Measurements from ENCODE around the gene LPAR4.
A peak's percentile ranks its signal among the peaks of the same experiment; 100 is the strongest.
"Not testable (repeated sequence)": the region's sequence is repeated elsewhere in the genome, so short reads cannot be mapped to it uniquely, and the experiment has no call there.

LPAR4 gene, protein sequence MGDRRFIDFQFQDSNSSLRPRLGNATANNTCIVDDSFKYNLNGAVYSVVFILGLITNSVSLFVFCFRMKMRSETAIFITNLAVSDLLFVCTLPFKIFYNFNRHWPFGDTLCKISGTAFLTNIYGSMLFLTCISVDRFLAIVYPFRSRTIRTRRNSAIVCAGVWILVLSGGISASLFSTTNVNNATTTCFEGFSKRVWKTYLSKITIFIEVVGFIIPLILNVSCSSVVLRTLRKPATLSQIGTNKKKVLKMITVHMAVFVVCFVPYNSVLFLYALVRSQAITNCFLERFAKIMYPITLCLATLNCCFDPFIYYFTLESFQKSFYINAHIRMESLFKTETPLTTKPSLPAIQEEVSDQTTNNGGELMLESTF

DNA sequence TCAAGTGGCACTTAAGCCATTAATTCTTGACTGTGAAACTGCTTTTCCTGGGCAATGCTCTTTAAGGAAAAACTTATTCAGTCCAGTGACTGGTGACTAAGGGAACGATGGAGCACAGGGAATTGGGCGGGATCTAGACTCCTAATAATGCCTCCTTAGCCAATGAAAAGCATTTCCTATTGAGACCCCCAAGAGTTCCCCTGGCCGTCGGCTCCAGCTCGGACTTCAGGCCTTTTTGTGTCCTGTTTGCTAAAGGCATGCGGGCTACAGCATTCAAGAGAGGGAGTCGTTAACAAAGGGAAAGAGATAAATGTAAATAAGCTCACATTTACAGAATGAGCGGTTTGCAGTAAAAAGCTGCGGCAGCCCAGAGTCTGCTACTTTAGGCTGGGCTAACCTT is at the start of gene LPAR4:
LPAR4 (plus strand) TSS at position 232 of the 400 bp plus-strand sequence. CDS start 7,150 bp downstream, outside the sequence.
- DNase-seq (ENCODE audit: low spot score): no peak

DNA sequence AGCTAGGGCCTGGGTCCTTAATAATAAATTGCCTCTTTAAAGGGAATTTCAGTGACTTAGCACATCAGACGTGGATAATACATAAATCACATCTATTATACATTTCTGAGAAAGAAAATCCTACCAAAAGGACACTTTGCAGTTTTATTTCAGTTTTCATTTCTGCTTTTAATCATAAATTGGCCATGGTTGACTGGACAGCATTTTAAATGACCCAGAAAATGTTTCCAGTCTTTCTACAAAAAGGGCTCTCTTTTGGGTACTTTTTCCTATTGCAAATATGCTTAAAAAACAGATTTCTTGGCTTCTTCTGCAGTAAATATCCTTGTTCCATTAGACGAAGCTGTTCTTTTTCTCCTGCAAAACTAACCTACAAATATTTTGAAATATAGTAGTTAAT is 41.4 kb upstream of the LPAR4 start:
- DNase-seq (ENCODE audit: low spot score): no peak

DNA sequence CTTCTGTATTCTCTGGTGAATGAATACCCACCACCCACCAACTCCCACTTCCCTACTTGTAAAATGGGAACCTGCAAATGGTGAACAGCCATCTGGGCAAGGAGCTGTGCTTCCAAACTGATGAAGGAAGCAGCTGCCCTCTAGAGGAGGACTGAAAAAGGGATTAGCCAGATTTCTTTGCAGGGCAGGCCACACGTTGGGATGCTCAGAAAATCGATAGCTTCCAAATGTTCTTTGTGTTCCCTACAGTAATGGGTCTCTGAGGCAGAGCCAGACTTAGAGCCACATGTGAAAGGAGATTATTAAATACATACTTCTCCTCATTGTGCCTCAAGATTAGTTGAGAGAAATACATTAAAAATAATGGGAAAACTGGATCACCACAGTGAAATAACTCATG is 39.3 kb upstream of the LPAR4 start:
- DNase-seq (ENCODE audit: low spot score): no peak

DNA sequence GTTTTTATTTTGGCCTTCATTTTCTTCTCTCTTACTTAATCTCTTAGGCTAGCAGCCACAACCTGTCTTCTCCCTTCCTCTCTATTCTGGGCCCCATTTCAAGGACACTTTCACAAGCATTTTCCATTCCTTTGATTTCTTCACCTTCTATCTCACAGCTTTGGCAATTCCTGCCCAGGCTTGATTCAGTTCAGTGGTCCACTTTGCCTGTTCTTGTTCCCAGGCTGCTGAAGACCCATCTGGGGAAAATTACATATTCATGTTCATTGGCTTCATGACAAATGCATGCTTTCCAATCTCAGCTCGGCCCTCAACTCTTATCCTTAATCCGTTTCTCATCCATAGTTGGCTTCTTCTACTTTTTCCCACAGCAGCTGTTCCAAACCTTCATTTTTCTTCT is 38.7 kb upstream of the LPAR4 start:
- DNase-seq (ENCODE audit: low spot score): no peak

DNA sequence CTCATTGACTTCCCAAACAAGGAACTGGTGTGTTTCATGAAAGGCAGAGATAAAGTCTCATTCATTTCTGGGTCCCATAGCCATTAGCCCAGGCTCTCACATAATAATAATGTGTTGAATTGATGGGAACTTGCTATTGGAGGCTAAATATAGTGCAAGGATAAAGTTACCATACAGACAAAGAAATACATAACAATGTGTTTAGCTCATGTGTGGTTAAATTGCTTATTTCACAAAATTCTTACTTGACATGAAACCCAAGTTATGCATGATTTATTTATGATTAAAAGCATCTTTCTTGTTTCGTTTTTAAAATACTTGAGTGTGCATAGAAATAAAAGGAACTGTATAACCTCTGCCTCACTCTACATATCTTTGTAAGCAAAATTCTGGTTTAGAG is 37.3 kb upstream of the LPAR4 start:
- DNase-seq (ENCODE audit: low spot score): no peak

DNA sequence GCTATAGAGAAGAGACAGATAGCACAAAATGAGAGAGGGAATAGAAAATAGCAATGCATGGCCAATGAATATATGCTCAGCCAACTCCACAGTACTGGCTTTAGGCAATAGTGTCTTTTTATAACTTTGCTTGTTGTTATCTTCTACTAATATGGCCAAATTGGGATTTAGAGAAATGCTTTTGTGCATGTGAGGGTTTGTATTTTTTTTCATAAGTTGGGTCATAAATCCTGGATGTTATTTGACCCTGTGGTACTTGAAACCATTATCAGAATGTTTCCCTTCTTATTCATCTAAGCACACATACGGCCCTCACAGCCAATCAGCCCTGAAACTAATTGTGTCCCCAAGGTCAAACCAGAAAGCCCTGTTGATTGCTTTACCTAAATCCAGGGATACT is 35.2 kb upstream of the LPAR4 start:
- no peak for DNase-seq (ENCODE audit: low spot score)

DNA sequence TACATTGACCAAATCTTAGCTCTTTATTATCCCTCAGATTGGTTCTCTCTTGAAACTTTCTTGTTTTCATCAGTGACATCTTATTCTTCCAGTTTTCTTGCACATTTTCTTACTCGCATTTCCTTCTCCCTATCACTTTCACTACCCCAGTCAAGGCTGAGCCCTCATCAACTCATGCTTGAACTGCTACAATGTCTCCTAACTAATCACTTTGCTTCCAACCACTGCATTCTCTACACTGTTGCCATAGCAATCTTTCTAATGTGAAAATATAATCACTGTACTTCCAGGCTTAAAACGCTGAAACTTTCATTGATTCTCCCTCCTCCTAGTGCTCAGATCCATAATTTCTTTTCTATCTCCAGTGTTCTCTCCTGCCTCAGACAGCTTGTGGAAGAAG is 22.2 kb upstream of the LPAR4 start:
- DNase-seq (ENCODE audit: low spot score): no peak

DNA sequence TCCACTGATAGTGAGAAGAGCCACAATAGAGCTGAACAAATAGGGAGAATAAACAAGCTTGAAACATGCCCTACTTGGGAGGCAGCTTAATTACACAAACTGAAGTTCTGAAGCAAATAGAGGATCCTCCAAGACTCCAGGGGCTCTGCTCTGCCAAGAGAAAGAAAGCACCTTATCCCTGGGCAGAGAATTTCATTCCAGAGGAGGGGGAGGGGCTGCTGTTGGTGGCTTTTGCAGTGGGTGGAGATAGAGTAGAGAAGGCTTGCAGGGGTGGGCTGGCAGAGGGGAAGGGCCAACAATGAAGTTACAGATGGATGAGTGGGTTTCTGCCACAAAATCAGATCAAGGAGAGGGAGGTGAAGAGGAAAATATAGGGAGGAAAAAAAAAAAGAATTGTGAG is 1.0 kb upstream of the LPAR4 start:
- no peak for DNase-seq (ENCODE audit: low spot score)

DNA sequence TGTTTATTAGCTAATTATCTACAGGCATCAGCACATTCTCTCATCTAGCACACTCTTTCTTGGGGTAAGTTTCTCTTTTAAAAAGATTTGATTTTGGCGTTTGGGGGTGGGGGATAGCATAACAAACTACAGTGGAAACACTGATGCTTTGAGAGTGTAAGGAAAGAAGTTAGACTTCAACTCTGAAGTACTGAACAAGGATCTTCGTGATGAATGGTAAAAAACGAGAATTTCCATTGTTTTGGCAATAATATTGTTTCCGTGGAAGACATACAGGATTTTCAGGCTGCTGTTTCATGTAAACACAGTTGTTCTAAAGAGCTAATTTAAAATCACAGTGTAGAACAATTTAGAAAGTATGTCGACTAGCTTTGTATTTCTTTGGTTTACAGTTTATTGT is 451 bp downstream of the LPAR4 start:
- no peak for DNase-seq (ENCODE audit: low spot score)

DNA sequence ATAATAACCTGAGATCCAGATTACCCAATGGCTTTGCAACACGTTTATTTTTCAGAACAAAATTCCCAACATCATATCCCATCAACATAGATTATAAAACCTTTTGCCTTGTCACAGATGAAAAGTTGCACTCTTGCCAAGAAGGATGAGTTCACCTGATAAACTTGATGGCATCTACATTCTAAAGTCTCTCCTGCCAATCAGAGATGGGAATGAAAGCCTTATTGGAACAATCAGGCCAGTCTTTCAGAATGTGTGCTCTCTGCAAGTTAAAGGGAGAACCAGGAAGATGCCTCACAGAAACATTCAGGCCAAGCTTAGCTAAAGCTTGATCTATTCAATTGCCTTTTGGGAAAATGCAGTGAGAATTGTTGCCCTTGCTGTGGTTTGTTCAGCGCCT is 1.3 kb downstream of the LPAR4 start:
- no peak for DNase-seq (ENCODE audit: low spot score)

DNA sequence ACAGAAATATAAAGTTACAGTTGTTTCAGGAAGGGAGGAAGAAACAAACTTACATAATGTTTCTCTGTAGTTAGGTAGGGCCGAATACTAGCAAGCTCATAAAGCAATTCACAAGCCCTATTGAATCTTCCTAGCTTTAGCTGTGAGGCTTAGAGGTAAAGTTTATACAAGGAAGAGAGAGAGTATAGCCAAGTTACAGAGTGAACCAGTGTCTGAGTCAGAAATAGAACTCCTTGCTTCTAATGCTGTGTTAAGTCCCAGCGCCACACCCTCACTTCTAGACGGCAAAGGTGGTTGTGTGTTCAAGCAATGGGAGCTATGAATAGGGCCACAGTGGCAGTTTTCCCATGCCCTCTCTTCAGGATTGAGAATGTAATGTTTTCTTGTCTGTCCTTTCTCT is 6.1 kb downstream of the LPAR4 start:
- DNase-seq (ENCODE audit: low spot score): no peak

DNA sequence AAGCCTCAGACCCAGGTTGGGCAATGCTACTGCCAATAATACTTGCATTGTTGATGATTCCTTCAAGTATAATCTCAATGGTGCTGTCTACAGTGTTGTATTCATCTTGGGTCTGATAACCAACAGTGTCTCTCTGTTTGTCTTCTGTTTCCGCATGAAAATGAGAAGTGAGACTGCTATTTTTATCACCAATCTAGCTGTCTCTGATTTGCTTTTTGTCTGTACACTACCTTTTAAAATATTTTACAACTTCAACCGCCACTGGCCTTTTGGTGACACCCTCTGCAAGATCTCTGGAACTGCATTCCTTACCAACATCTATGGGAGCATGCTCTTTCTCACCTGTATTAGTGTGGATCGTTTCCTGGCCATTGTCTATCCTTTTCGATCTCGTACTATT is 7.4 kb downstream of the LPAR4 start:
- peak; percentile 16 for DNase-seq (ENCODE audit: low spot score)

DNA sequence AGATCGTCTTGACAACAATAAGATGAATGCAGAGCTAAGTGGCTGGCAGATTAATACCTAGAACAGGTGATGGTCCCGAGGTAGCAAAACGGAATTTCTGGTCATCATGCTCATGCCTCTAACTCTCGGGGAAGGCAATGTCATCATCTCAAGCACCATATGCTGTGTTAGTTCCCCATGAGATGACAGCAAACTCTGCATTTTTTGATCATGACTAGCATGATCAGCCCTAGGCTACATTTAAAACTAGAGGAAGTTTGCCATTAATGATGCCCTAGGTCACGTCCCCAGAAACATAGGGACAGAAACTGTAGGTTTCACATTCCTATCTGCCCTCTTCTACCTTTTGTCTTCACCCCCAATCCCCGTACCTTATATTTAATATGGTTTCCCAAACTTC is 11.6 kb downstream of the LPAR4 start:
- DNase-seq (ENCODE audit: low spot score): no peak

DNA sequence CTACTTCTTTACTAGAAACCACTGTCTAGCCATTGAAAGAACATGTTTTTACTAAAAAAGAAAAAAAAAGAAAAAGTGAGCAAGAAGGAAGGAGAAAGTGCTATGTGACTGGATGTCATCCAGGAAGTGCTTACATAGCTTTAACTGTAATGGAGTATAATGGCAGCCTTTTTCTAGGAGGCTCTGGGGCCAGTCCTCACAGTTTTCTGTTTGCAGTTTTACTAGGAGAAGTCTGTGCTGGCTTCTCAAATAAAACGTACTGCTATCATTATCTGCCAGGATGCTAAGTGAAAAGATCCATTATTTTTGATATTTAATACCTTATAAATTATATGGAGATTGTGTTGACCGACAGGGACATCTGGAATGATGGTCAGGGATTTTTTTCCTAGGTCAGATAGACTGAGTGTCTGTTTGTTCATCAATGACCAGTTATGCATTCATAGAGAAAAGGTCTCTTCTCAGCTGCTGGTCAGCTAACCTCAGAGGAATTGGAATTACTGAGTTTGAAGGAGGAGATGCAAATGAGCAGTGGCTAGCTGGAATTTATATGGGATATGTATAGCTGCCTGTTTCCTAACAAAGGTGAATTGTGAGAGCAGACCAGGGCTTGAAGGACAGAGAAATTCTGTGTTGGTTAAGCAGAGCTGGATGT is 21.7 kb downstream of the LPAR4 start:
- DNase-seq (ENCODE audit: low spot score): no peak

DNA sequence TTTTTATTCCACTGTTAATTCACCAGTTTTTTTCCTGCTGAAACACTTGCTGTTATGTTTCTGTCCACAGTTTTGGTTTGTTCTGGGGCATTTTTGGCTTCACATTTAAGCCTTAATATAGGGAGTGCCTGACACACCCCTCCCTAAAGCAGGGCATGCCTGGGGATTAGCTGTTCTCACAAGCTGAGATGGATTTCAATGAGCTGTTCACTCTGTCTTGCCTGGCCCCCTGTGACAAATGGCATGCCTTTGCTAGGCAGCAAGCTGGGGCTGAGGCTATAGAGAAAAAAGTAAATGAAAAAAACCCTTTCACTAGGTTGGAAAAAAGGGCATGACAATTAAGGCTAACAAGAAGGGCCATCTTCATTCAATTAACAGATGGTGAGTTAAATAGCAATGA is 22.4 kb downstream of the LPAR4 start:
- DNase-seq (ENCODE audit: low spot score): no peak

DNA sequence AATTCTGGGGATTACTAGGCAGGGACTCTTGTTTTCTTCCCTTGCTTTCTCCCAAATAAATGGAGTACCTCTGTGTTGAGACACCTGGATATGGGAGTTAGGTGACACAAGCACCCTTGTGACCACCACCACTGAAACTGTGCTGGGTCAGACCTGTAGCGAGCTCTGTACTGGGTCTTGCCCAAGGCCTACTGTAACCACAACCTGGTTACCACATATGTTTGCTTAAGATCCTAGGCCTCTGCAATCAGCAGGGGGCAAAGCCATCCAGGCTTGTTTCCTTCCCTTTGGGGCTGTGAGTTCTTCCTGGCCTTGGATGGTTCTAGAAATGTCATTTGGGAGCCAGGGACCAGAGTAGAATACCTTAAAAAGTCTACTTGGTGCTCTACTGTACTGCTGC is 49.4 kb downstream of the LPAR4 start:
- no peak for DNase-seq (ENCODE audit: low spot score)

DNA sequence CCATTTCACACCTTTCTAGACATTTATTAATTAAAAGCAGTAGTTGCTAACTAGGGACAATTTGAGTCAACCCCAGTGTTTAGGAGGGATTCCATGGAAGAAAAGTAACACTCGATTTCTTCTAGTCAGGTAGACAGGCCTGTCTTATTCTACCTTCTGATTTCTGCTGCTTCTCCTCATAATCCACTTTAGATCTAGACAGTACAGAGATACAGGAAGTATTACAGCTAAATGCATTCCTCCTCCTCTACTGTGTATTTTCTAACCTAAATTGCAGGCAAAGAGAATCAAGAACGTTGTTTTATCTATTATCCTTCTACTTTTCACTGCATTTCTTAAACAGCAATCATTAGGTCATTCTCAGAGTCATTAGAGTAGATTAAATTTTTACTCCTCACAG is 52.6 kb downstream of the LPAR4 start:
- no peak for DNase-seq (ENCODE audit: low spot score)

DNA sequence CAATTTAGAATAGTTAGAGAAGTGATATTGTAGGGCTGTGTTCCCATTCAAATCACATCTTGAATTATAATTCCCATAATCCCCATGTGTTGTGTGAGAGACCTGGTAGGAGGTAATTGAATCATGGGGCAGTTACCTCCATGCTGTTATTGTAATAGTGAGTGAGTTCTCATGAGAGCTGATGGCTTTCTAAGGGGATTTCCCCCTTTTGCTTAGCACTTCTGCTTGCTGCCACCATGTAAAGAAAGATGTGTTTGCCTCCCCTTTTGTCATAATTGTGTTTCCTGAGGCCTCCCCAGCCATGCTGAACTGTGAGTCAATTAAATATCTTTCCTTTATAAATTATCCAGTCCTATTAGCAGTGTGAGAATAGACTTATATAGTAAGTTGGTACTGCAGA is 53.2 kb downstream of the LPAR4 start:
- DNase-seq (ENCODE audit: low spot score): no peak

DNA sequence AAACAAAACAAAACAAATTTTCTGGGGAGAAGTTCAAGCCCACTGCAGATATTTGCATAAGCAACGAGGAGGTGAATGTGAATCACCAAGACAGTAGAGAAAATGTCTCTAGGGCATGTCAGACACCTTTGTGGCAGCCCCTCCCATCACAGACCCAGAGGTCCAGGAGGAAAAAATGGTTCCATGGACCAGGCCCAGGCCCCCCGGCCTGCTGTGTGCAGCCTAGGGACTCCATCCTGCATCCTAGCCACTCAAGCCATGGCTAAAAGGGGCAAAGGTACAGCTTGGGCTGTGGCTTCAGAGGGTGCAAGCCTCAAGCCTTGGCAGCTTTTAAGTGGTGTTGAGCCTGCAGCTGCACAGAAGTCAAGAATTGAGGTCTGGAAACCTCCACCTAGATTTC is 54.0 kb downstream of the LPAR4 start:
- no peak for DNase-seq (ENCODE audit: low spot score)

DNA sequence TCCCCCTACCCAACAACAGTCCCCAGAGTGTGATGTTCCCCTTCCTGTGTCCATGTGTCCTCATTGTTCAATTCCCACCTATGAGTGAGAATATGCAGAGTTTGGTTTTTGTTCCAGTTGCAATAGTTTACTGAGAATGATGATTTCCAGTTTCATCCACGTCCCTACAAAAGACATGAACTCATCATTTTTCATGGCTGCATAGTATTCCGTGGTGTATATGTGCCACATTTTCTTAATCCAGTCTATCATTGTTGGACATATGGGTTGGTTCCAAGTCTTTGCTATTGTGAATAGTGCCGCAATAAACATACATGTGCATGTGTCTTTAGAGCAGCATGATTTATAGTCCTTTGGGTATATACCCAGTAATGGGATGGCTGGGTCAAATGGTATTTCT is 55.0 kb downstream of the LPAR4 start:
- DNase-seq (ENCODE audit: low spot score): not testable (repeated sequence)
